GM21360 (cell line): ENCODE results near the gene SCIMP.
"Not testable (repeated sequence)": the region's sequence is repeated elsewhere in the genome, so short reads cannot be mapped to it uniquely, and the experiment has no call there.

ENCODE experiments used
- ATAC-seq: cut with Tn5 transposase; IDR thresholded peaks from one replicate; pipeline ENCODE4 v1.9.1; 2021; ENCODE audit warnings: mild to moderate bottlenecking, moderate library complexity; ENCODE audit not compliant: unreplicated experiment

SCIMP gene

DNA sequence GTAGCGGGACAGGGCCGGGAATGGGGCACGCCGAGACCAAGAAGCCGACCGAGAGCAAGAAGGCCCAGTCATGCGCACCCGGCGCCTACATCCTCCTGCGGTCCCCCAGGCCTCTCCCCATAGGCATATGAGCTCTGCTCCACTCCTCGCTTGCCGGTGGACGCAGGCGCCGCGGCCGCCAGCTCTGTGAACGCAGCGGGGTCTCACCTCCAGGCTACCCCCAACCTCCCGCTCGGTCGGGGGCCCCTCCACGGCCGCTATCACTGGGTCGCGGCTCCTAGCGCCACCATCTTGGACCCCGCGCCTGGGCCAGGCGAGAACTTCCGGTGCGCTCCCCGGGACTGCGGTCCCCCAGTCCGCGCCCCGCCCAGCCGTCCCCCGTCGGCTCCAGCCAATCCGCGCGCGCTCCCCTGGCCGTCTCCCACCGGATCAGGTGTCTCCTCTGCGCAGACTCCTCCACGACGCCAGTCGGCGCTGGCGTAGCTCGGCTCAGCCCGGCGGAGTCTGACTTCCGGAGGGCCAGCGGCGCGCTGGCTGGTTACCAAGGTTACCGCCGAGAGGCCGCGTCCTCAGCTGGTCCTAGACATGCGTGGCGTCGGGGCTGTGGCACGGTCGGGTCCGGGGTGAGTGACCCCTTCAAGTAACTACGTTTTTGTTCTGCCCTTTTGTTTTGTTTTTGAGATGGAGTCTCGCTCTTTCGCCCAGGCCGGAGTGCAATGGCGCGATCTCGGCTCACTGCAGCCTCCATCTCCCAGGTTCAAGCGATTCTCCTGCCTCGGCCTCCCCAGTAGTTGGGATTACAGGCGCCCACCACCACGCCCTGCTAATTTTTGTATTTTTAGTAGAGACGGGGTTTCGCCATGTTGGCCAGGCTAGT, 42.9 kb downstream of the SCIMP start, which contains the start of gene ZNF594:
Gene ZNF594, minus strand, starts transcription at position 328 of the 877 bp plus-strand sequence. CDS start 7,612 bp downstream, outside the sequence.
- ATAC-seq = peak; percentile 91

DNA sequence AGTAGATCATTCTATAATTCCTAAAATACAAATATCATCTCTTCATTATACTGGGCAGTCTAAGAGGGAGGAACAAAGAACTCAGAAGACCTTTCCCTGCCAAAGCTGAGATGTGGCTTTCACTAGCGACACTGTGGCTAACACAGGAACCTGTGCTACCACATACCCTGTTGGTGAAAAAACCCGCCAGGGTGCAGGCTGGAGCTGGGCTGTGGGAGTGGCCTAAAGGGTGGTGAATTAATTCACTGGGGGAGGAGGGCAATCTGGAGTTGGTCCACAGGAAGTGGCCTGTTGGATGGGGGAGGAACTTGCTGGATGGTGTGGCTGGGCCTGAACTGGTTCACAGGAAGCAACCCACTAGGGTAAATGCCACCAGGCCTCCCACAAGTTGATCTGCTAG, 50.4 kb downstream of the SCIMP start:
- ATAC-seq = no peak

DNA sequence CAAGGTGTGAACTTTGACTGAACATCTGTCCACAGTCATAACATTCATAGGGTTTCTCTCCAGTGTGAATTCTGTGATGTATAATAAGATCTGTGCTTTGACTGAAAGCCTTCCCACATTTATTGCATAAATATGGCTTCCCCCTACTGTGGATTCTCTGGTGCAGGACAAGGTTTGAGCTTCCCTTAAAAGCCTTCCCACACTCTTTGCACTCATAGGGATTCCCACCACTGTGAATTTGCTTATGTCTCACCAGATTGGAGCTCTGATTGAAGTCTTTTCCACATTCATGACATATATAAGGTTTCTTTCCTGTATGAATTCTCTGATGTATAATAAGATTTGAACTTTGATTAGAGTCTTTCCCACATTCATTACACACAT, 51.3 kb downstream of the SCIMP start:
- no peak for ATAC-seq

DNA sequence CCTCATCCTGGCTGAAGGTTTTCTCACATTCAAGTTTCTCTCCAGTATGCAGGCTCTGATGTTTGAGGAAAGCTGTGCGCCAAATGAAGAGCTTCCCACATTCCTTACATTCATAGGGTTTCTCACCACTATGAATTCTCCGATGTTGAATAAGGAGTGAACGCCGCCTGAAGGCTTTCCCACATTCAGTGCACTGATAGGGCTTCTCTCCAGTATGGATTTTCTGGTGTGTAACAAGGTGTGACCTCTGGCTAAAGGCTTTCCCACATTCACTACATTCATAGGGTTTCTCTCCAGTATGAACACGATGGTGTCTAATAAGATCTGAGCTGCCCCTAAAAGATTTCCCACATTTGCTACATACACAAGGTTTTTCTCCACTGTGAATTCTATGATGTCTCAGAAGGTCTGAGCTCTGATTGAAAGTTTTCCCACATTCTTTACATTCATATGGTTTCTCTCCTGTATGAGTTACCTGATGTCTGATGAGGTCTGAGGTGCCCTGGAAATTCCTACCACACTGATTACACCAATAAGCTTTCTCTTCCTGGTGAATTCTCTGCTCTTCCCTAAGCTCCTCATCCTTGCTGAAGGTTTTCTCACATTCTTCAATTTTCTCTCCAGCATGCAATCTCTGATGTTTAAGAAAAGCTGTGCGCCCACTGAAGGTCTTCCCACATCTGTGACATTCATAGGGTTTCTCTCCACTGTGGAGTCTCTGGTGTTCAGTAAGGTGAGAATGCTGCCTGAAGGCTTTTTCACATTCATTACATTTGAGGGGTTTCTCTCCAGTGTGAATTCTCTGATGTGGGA, 51.9 kb downstream of the SCIMP start:
- ATAC-seq = no peak

DNA sequence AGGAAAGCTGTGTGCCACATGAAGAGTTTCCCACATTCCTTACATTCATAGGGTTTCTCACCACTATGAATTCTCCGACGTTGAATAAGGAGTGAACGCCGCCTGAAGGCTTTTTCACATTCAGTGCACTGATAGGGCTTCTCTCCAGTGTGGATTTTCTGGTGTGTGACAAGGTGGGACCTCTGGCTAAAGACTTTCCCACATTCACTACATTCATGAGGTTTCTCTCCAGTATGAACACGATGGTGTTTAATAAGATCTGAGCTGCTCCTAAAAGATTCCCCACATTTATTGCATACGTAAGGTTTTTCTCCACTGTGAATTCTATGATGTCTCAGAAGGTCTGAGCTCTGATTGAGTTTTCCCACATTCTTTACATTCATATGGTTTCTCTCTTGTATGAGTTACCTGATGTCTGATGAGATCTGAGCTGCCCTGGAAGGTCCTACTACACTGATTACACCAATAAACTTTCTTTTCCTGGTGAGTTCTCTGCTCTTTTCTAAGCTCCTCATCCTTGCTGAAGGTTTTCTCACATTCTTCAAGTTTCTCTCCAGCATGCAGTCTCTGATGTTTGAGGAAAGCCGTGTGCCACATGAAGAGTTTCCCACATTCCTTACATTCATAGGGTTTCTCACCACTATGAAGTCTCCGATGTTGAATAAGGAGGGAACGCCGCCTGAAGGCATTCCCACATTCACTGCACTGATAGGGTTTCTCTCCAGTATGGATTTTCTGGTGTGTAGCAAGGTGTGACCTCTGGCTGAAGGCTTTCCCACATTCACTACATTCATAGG, 53.0 kb downstream of the SCIMP start:
- no peak for ATAC-seq

DNA sequence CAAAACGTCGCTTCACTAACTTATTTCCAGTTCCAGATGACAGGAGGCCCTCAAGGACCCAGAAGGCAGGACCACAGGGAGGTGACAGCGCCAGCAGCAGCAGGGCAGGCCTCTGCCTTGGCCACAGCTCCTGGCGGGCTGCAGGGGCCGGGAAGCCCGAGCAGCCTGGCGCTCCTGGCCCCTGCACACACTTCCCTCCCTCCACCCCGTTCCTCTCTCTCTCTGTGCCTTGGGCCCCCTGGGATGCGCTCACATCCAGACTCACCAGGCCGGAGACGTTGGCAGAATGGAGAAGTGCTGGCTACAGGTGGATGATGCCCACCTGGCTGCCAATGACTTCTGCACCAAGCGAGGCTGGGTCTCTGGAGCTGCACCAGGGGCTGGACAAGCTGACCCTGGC, 55.7 kb downstream of the SCIMP start:
- no peak for ATAC-seq

DNA sequence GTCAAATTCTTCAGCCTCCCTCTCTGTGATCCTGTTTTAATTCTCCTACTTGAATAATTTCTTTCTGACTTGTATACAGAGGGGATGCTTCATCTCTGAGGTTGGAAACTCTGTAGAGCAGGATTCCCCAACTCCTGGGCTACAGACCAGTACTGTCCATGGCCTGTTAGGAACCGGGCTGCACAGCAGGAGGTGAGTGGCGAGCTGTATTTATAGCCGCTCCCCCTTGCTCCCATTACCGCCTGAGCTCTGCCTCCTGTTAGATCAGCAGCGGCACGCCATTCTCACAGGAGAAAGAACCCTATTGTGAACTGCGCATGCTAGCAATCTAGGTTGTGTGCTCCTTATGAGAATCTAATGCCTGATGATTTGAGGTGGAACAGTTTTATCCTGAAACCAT, 59.6 kb downstream of the SCIMP start:
- not testable (repeated sequence) for ATAC-seq

DNA sequence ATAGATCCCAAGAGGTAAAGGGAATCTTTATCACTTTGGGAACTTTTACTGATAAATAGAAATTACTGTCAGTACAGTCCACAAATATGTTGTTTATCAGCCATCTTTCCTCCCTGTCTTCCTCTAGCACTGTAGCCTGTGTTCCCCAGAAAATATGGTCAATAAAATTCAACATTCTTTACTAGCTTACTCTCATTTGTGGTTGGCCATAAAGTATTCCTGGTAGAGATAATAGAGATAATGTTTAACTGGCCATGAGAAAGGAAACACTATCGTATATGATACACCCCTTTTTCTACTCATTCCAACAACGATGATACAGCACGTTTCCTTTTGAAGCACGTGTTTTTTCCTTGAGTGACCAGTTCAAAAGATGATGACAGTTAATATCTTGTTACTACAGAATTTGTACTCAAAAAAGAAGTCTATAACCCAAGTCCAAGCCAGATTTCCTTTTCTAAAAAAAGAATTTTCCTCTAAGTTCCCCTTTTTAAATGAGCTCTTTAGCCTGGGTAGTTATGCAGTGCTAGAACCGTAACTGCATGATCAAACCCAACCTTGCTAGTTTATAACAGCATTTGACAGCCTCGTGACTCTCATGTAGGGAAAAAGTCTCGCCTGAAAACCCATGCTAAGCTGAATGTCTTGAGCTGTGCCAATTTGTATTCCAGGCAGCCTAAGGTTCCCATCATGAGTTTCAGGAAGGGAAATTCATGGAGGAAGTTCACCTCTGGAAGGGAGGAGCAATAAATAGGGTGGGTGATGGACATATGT, 68.7 kb downstream of the SCIMP start:
- not testable (repeated sequence) for ATAC-seq

DNA sequence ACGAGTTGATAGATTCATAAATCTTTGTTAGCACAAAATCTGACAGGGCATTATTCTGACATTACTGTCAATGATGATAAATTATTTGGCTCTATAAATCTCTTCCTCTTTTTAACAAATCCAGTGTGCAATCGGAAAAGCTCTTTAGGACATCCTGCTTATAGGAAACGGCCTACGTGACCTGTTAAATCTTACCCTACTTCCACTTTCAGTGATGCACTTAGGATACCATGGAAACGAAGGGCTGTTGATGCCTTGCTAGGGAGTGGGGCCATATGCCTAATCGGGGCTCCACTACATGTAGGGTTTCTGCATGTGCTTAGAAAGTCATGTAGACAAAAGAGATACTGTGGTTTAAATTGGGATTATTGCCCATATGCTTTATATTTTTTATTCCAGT, 70.2 kb downstream of the SCIMP start:
- no peak for ATAC-seq

DNA sequence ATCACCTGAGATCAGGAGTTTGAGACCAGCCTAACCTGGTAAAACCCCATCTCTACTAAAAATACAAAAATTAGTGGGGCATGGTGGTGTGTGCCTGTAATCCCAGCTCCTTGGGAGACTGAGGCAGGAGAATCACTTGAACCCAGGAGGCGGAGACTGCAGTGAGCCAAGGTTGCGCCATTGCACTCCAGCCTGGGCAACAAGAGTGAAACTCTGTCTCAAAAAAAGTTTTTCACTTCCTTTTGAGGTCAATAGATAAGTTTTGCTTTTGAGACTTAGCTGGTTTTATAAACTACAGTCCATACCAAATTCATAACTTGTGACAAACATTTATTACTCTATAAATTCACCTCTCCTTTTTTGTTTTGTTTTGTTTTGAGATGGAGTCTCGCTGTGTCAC, 72.9 kb downstream of the SCIMP start:
- not testable (repeated sequence) for ATAC-seq

DNA sequence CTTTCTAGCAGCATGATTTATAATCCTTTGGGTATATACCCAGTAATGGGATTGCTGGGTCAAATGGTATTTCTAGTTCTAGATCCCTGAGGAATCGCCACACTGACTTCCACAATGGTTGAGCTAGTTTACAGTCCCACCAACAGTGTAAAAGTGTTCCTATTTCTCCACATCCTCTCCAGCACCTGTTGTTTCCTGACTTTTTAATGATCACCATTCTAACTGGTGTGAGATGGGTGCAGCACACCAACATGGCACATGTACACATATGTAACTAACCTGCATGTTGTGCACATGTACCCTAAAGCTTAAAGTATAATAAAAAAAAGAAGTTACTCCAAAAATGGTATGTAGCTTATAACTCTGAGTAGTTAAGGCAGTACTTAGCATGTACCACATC, 74.0 kb downstream of the SCIMP start:
- not testable (repeated sequence) for ATAC-seq
